HFFc6 (cell line): ENCODE data around the gene GNB1. TPM values are rescaled to one million over a fixed set of nuclear protein-coding genes. Genes with fewer than 3 reads are reported as not detected.
A peak's percentile ranks its signal among the peaks of the same experiment; 100 is the strongest.

Experiments
- DNase-seq: peaks from one replicate; pipeline ENCODE4 v3.0.0-alpha.2; 2018
- H3K27ac Mint-ChIP-seq: 2 replicates; pipeline ENCODE4 v1.8.0; 2020; ENCODE audit warnings: mild to moderate bottlenecking, mixed read lengths
- H3K27me3 Mint-ChIP-seq: 2 replicates; pipeline ENCODE4 v1.8.0; 2021; ENCODE audit warnings: mild to moderate bottlenecking, moderate library complexity, mixed read lengths; ENCODE audit not compliant: insufficient read depth
- H3K36me3 Mint-ChIP-seq: 2 replicates; pipeline ENCODE4 v1.8.0; 2021; ENCODE audit warnings: low read depth, mixed read lengths
- H3K4me1 Mint-ChIP-seq: 2 replicates; pipeline ENCODE4 v1.8.0; 2020; ENCODE audit warnings: low read depth, mixed read lengths
- H3K4me3 Mint-ChIP-seq: 2 replicates; pipeline ENCODE4 v1.8.0; 2020; ENCODE audit warnings: mild to moderate bottlenecking, moderate library complexity, mixed read lengths
- H3K9me3 Mint-ChIP-seq: 2 replicates; pipeline ENCODE4 v1.8.0; 2020; ENCODE audit warnings: mild to moderate bottlenecking, mixed read lengths
- CTCF ChIP-seq: fragments of 200-600 bp; sonication (generic); IDR thresholded peaks from 2 replicates; pipeline ENCODE4 v1.5.0; 2021; ENCODE audit warnings: antibody characterized with exemption, mild to moderate bottlenecking
- total RNA-seq, 6 experiments: library from RNA; stranded (reverse); fragmentation: NEBNext Ultra II Directional; extraction: Animal tissue kit (Norgen Biotek cat#: 25700); gene quantifications; 2 replicates in 1 of 6; 3 replicates in 5 of 6; pipeline ENCODE4 v1.2.3, GENCODE V29; 2021

GNB1 gene
- total RNA-seq, 6 experiments from 2014 or later = 502 to 618 (median 574) TPM

GRCh38 chr1:1785666-1786065, 105.2 kb downstream of the GNB1 start:
- DNase-seq = no peak
- H3K4me3 Mint-ChIP-seq = no peak overlapping the region
- H3K27me3 Mint-ChIP-seq = peaks cover 12% of the 10 kb centered on the region
- peaks cover 31% of the 10 kb centered on the region for H3K36me3 Mint-ChIP-seq
- no peaks in the 10 kb centered on the region for H3K9me3 Mint-ChIP-seq
- no peak overlapping the region for H3K27ac Mint-ChIP-seq
- TF ChIP-seq CTCF = no peak
- peaks cover 27% of the 10 kb centered on the region for H3K4me1 Mint-ChIP-seq

GRCh38 chr1:1784933-1785332, 106.0 kb downstream of the GNB1 start:
- H3K4me3 Mint-ChIP-seq = no peak overlapping the region

GRCh38 chr1:1783320-1783719, 107.6 kb downstream of the GNB1 start:
- Mint-ChIP-seq H3K27me3 (peaks cover 17% of the 10 kb centered on the region), H3K36me3 (peaks cover 18% of the 10 kb centered on the region), H3K4me3 (peak overlapping the region; percentile 18), H3K9me3 (no peaks in the 10 kb centered on the region), H3K4me1 (peaks cover 43% of the 10 kb centered on the region), H3K27ac (peak overlapping the region; percentile 71)
- no peak for DNase-seq
- TF ChIP-seq CTCF = no peak

More at GRCh38 chr1:1784933-1785332, 106.0 kb downstream of the GNB1 start:
- H3K27me3 Mint-ChIP-seq = peaks cover 16% of the 10 kb centered on the region
- no peaks in the 10 kb centered on the region for H3K9me3 Mint-ChIP-seq
- H3K36me3 Mint-ChIP-seq = peaks cover 26% of the 10 kb centered on the region
- DNase-seq = no peak
- TF ChIP-seq CTCF = no peak
- peaks cover 35% of the 10 kb centered on the region for H3K4me1 Mint-ChIP-seq
- peak overlapping the region; percentile 64; the same call in 1 of the 2 replicates for H3K27ac Mint-ChIP-seq

- H3K27me3 Mint-ChIP-seq = peaks cover 19% of the 10 kb centered on the region
These were observed 108.3 kb downstream of the GNB1 start for GRCh38 chr1:1782399-1783221.

GRCh38 chr1:1781526-1781903, 109.4 kb downstream of the GNB1 start:
- H3K27me3 Mint-ChIP-seq = peaks cover 21% of the 10 kb centered on the region
- no peaks in the 10 kb centered on the region for H3K9me3 Mint-ChIP-seq
- H3K36me3 Mint-ChIP-seq = peaks cover 7% of the 10 kb centered on the region; the same call in 1 of the 2 replicates
- no peak overlapping the region for H3K4me3 Mint-ChIP-seq
- peak overlapping the region; percentile 29 for H3K27ac Mint-ChIP-seq
- no peak for TF ChIP-seq CTCF
- no peak for DNase-seq
- peaks cover 52% of the 10 kb centered on the region for H3K4me1 Mint-ChIP-seq

More at GRCh38 chr1:1782399-1783221, 108.3 kb downstream of the GNB1 start:
- no peak for TF ChIP-seq CTCF
- H3K36me3 Mint-ChIP-seq = peaks cover 18% of the 10 kb centered on the region
- peaks cover 43% of the 10 kb centered on the region for H3K4me1 Mint-ChIP-seq
- peak; percentile 32 for DNase-seq
- peak overlapping the region; percentile 18 for H3K4me3 Mint-ChIP-seq
- H3K9me3 Mint-ChIP-seq = no peaks in the 10 kb centered on the region
- H3K27ac Mint-ChIP-seq = peak overlapping the region; percentile 71
